Neuron (in vitro differentiated cells): ENCODE measurements around the gene SLC6A8.
A peak's percentile ranks its signal among the peaks of the same experiment; 100 is the strongest.
"Not testable (repeated sequence)": the region's sequence is repeated elsewhere in the genome, so short reads cannot be mapped to it uniquely, and the experiment has no call there.

Experiments used
- H2AFZ ChIP-seq: one replicate; pipeline ENCODE4 v1.6.1; 2013; ENCODE audit warnings: low read depth, mild to moderate bottlenecking, inconsistent platforms, low read length, moderate library complexity
- H3K27me3 ChIP-seq: one replicate; pipeline ENCODE4 v1.6.1; 2013; ENCODE audit warnings: low read length; ENCODE audit not compliant: insufficient read depth
- H3K36me3 ChIP-seq: one replicate; pipeline ENCODE4 v1.6.1; 2013; ENCODE audit warnings: low read length; ENCODE audit not compliant: insufficient read depth
- H3K4me1 ChIP-seq: one replicate; pipeline ENCODE4 v1.6.1; 2013; ENCODE audit warnings: low read length; ENCODE audit not compliant: insufficient read depth
- H3K4me3 ChIP-seq: 2 replicates; pipeline ENCODE4 v1.5.1; 2013; ENCODE audit warnings: mild to moderate bottlenecking, low read length, moderate library complexity
- H3K9me3 ChIP-seq: one replicate; pipeline ENCODE4 v1.6.1; 2013; ENCODE audit warnings: low read length

The SLC6A8 gene

DNA sequence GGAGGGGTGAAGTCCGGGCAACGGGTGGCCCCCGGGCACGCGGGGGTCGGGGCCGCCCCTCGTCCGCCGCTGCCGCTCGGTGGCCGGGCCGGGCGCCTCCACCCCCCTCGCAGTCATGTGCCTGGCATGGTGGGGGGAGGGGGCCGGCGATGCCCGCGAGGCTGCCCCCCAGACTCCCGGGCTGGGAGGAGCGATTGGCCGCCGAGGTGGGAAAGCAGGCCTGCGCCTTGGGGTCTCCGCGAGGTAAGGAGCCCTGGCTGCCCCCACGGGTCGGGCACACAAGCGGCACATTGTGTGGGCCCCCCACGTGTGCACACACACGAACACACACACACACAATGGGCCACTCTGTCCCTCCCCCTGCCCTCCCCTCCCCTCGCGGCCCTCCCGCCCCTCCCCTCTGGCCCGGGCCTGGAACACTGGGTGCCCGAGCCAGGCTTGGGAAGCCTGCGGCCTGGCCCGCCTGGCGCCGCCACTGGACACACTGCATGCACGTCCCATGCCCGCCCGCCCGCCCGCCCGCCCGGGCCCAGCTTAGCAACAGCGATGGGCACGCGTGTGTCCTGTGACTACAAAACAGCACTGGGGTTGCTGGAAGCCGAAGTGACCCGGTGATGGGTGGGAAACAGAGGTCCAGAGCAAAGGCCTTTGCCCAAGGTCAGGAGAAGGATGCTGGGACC is 1.3 kb downstream of the SLC6A8 start:
- Histone ChIP-seq H3K4me3 (peak overlapping the region; percentile 69), H3K36me3 (peaks cover 20% of the 10 kb centered on the region), H3K27me3 (no peaks in the 10 kb centered on the region), H3K4me1 (peaks cover 42% of the 10 kb centered on the region), H2AFZ (no peak overlapping the region), H3K9me3 (no peaks in the 10 kb centered on the region)

DNA sequence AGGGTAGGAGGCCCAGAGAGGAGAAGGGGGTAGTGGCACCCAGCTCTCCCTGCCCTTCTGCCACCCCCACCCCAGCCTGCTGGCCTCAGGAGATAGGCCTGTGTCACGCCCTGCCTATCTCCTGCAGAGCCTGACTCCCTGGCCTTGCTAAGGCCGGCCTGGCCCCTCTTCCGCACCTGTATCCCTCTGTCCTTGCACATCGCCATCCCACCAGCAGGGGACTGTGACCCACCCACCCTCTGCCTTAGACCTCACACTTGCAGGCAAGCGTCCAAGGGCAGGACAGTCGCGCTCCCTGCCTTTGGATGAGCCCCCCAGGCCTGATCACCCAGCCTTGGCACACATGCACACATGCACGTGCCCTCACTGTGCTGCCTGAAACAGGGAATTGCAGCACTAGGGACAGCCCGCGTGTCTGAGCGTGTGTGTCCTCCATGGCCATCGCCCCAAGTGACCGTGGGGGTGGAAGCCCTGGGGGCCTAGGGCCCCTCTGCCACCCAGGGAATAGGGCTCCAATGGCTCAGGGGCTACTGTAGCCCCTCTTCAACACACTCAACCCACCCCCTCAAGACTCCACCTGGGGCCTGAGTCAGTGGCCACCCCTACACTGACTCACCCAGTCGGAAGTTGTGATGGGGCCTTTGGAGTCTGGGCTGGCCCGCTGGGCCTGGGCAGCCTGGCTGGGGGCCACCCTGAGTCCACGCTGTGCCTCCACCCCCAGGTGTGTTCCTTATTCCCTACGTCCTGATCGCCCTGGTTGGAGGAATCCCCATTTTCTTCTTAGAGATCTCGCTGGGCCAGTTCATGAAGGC is 2.1 kb downstream of the SLC6A8 start:
- peaks cover under 1% of the 10 kb centered on the region for H3K27me3 ChIP-seq
- H2AFZ ChIP-seq = no peak overlapping the region
- H3K4me3 ChIP-seq = peak overlapping the region; percentile 53
- peaks cover 23% of the 10 kb centered on the region for H3K36me3 ChIP-seq
- peaks cover 39% of the 10 kb centered on the region for H3K4me1 ChIP-seq
- H3K9me3 ChIP-seq = no peaks in the 10 kb centered on the region

DNA sequence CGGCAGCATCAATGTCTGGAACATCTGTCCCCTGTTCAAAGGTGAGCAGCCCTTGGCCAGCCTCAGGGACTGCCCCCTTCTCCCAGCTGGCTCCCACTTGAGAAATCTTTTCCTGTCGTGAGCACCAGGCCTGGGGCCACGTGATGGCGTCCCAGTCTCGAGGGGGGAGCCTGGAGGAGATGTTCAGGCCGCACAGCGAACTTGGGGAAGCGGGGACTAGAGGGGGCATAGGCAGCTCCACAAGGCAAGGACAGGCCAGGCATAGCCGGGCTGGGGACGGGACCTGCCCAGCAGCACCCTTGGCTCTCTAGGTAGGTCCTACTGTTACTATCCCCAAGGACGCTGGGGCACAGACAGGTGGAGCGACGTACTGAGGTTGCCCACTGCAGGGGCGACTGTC is 2.7 kb downstream of the SLC6A8 start:
- peaks cover 3% of the 10 kb centered on the region for H3K27me3 ChIP-seq
- H3K4me3 ChIP-seq = peak overlapping the region; percentile 53
- H2AFZ ChIP-seq = no peak overlapping the region
- peaks cover 23% of the 10 kb centered on the region for H3K36me3 ChIP-seq
- H3K4me1 ChIP-seq = peaks cover 37% of the 10 kb centered on the region
- no peaks in the 10 kb centered on the region for H3K9me3 ChIP-seq

DNA sequence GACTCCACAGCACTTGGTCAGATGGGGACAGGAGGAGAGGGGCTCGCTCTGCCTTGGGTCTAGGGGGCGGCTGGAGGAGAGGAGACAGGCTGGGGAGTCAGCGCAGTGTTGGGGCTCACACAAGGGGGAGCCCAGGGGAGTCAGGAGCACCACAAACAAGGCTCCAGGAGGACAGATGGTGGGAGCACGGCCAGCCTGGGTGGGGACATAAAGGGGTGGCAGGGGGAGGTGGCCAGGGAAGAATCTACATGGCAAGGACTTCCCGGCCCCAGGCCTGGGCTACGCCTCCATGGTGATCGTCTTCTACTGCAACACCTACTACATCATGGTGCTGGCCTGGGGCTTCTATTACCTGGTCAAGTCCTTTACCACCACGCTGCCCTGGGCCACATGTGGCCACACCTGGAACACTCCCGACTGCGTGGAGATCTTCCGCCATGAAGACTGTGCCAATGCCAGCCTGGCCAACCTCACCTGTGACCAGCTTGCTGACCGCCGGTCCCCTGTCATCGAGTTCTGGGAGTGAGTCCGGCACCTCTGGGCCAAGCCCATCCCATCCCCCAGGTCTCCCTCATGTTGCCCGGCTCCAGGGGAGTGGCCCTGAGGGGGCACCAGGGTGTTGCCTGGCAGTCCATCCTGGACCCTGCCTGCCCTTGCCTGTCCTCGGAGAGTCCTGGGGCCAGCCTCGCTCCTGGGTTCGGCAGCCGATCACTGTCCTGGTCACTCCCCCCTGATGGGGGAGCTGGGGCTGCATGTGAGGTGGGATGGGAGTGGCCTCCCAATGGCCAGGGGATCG is 3.5 kb downstream of the SLC6A8 start:
- H3K36me3 ChIP-seq = peaks cover 23% of the 10 kb centered on the region

DNA sequence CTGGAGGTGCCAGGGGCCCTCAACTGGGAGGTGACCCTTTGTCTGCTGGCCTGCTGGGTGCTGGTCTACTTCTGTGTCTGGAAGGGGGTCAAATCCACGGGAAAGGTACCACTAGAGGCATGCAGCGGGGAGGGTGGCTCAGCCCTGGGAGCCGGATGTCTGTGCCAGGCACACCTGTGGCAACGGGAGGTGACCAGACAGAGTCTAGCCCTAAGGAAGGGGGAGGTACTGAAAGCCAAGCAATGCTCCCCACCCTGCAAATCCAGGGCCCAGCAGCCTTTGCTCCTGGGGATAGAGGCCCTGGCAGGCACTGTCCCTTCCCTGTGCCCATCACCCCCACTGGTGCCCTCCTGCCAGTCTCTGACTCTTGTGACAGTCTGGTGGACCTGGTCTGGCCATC is 4.3 kb downstream of the SLC6A8 start:
- Histone ChIP-seq H3K27me3 (peaks cover 3% of the 10 kb centered on the region), H3K4me3 (no peak overlapping the region), H3K36me3 (peaks cover 23% of the 10 kb centered on the region), H3K9me3 (no peaks in the 10 kb centered on the region), H2AFZ (no peak overlapping the region), H3K4me1 (peaks cover 22% of the 10 kb centered on the region)

More for the DNA sequence above, 3.5 kb downstream of the SLC6A8 start:
- not testable (repeated sequence) for H2AFZ ChIP-seq, H3K9me3 ChIP-seq, H3K4me3 ChIP-seq, H3K27me3 ChIP-seq
- H3K4me1 ChIP-seq = peaks cover 30% of the 10 kb centered on the region

DNA sequence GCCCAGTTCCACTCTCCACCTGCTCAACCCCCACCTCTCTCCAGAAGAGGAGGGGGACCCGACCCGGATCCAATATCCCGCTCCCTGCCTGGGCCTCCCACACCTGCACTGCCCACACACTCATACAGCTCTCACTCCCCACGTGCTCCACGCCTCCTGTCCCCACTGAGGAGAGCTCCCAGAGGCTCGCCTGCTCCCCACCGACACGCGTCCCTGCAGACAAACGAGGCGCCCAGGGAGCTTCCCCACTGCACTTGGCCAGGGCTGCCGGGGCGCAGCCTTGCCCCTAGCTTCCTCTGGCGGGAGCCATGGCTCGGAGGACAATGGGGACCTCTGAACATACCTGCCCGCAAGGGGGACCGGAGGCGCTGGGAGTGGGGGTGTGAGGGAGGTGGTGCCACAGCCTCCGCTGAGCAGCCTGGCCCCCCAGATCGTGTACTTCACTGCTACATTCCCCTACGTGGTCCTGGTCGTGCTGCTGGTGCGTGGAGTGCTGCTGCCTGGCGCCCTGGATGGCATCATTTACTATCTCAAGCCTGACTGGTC is 5.0 kb downstream of the SLC6A8 start:
- Histone ChIP-seq H3K36me3 (peaks cover 23% of the 10 kb centered on the region), H3K9me3 (no peaks in the 10 kb centered on the region), H3K27me3 (peaks cover 3% of the 10 kb centered on the region), H2AFZ (no peak overlapping the region), H3K4me3 (no peak overlapping the region), H3K4me1 (peaks cover 22% of the 10 kb centered on the region)

DNA sequence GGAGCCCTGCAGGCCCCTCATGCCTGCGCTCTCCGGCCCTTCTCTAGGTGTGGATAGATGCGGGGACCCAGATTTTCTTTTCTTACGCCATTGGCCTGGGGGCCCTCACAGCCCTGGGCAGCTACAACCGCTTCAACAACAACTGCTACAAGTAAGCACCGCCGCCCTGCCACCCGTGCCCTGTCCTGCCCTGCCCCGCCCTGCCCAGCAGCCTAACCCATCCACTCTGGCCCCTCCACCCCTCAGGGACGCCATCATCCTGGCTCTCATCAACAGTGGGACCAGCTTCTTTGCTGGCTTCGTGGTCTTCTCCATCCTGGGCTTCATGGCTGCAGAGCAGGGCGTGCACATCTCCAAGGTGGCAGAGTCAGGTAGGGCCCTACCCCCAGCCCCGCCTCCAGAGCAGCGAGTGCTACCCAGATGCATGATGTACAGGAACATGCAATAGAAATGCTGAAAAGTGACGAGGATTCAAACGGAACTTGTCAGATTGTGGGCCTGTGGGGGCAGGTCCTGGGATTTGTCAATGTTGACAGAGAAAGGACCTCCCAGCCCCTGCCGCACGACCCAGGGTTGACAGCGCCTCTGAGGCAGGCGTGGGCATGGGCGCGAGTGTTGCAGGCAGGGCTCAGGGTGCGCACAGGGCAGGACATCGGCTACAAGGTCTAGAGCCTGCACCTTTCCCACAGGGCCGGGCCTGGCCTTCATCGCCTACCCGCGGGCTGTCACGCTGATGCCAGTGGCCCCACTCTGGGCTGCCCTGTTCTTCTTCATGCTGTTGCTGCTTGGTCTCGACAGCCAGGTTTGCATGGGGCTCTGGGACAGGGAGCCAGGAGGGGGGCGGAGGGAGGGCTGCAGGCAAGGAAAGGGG is 5.7 kb downstream of the SLC6A8 start:
- Histone ChIP-seq H3K4me3 (no peak overlapping the region), H3K36me3 (peaks cover 23% of the 10 kb centered on the region), H3K9me3 (no peaks in the 10 kb centered on the region), H3K27me3 (peaks cover 5% of the 10 kb centered on the region), H3K4me1 (peaks cover 22% of the 10 kb centered on the region), H2AFZ (no peak overlapping the region)

DNA sequence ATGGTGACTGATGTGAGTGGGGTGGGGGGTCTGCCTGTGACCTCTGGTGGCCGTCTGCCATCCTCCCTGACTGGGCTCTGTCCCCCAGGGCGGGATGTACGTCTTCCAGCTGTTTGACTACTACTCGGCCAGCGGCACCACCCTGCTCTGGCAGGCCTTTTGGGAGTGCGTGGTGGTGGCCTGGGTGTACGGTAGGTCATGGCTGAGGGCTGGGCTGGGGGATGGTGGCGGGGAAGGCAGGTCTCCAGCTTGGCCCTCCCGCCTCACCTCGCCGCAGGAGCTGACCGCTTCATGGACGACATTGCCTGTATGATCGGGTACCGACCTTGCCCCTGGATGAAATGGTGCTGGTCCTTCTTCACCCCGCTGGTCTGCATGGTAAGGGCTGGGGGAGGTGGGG is 6.5 kb downstream of the SLC6A8 start:
- H3K9me3 ChIP-seq, H3K4me3 ChIP-seq, H3K27me3 ChIP-seq, H2AFZ ChIP-seq: not testable (repeated sequence)
- H3K36me3 ChIP-seq = peaks cover 23% of the 10 kb centered on the region
- H3K4me1 ChIP-seq = peaks cover 22% of the 10 kb centered on the region

DNA sequence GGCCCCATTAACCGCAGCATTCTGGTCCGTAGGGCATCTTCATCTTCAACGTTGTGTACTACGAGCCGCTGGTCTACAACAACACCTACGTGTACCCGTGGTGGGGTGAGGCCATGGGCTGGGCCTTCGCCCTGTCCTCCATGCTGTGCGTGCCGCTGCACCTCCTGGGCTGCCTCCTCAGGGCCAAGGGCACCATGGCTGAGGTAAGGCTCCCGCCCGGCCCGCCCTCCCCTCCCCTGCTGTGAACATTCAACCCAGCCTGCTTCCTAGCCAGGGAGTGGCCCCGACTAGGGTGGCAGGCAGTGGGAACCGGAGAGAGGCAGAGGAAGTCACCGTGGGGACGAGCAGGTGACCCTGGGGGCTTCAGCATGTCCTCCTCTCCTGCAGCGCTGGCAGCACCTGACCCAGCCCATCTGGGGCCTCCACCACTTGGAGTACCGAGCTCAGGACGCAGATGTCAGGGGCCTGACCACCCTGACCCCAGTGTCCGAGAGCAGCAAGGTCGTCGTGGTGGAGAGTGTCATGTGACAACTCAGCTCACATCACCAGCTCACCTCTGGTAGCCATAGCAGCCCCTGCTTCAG is 7.1 kb downstream of the SLC6A8 start:
- Histone ChIP-seq H3K9me3 (no peaks in the 10 kb centered on the region), H3K4me1 (peaks cover 20% of the 10 kb centered on the region), H3K36me3 (peaks cover 23% of the 10 kb centered on the region), H2AFZ (no peak overlapping the region), H3K4me3 (no peak overlapping the region), H3K27me3 (peaks cover 5% of the 10 kb centered on the region)

DNA sequence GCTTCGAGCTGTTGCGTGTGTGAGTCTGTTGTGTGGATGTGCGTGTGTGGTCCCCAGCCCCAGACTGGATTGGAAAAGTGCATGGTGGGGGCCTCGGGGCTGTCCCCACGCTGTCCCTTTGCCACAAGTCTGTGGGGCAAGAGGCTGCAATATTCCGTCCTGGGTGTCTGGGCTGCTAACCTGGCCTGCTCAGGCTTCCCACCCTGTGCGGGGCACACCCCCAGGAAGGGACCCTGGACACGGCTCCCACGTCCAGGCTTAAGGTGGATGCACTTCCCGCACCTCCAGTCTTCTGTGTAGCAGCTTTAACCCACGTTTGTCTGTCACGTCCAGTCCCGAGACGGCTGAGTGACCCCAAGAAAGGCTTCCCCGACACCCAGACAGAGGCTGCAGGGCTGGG is 8.4 kb downstream of the SLC6A8 start:
- H3K27me3 ChIP-seq = peaks cover 8% of the 10 kb centered on the region

DNA sequence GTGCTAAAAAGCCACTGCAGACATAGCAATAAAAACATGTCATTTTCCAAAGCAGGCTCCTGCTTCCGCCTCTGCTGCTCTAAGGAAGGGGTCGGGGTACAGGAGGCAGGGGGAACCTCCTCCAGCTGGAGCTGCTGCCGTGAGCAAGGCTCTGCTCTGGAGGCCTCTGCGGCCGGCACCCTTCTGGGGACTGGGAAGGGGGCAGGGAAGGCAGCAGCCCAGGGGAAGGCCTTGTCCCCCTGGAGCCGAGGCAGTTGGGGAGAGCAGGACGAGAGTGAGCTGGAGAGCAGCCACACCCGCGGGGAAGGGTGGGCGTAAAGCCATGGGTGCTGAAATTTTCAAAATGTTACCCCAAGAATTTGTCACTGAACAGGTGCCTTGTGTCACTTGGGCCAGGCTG is 8.8 kb downstream of the SLC6A8 start:
- H3K4me3 ChIP-seq, H3K27me3 ChIP-seq, H3K4me1 ChIP-seq, H3K9me3 ChIP-seq, H2AFZ ChIP-seq: not testable (repeated sequence)
- peaks cover 22% of the 10 kb centered on the region for H3K36me3 ChIP-seq

More for the DNA sequence above, 8.4 kb downstream of the SLC6A8 start:
- Histone ChIP-seq H3K9me3 (no peaks in the 10 kb centered on the region), H3K36me3 (peaks cover 23% of the 10 kb centered on the region), H3K4me1 (peaks cover 10% of the 10 kb centered on the region), H3K4me3 (no peak overlapping the region), H2AFZ (no peak overlapping the region)
